Thyroid gland (tissue), 4 donors: ENCODE results near the gene DCXR.

Source experiments
- CTCF ChIP-seq, 6 experiments: fragments of 200-600 bp in 3 of 6; fragments of 450-650 bp in 3 of 6; sonication (generic) in 3 of 6; IDR thresholded peaks; one replicate each; pipeline ENCODE4 v1.5.1; 2016 to 2019; ENCODE audit warnings: antibody characterized with exemption in 6 of 6, mild to moderate bottlenecking in 2 of 6, inconsistent platforms in 1 of 6, moderate library complexity in 1 of 6
- POLR2A ChIP-seq, 2 donors: fragments of 450-650 bp; IDR thresholded peaks; one replicate each; pipeline ENCODE4 v1.6.1; 2017; ENCODE audit warnings: antibody characterized with exemption in 2 of 2, mild to moderate bottlenecking in 2 of 2, moderate library complexity in 1 of 2

DNA sequence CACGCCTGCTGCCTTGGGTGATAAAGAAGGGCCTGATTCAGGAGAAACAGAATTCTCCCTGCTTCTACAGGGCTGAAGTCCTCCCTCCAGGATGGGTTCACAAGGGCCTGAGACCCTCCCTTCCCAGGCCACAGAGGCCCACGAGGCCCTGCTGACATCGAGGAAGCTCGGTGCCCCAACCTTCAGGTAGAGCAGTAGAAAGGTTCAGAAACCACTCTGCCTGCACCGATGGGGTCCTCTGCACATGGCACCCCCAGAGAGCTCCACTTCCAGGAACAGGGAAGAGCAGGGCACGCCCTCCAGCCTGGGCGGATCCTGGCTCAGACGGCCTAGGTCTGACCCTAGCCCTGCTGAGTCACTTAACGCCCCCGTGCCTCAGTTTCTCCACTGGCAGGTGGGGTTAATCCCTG is 15.6 kb downstream of the DCXR start:
- TF ChIP-seq CTCF (IDR thresholded peaks at IDR 0.05) (no peak), POLR2A (IDR thresholded peaks at IDR 0.05) (no peak)
